H9 (cell line): ENCODE measurements around the gene RBFOX1. TPM values are rescaled to one million over a fixed set of nuclear protein-coding genes. Genes with fewer than 3 reads are reported as not detected.

Experiments used
- DNase-seq: peaks from one replicate; pipeline ENCODE4 v3.0.0-alpha.2; 2017
- H2AFZ ChIP-seq: one replicate; pipeline ENCODE4 v1.6.1; 2013; ENCODE audit warnings: mild to moderate bottlenecking, low read length, control low read depth, moderate library complexity
- H2AK5ac ChIP-seq: 2 replicates; pipeline ENCODE4 v1.6.1; 2013; ENCODE audit warnings: low read length, control low read depth, mixed read lengths; ENCODE audit not compliant: insufficient read length
- H2BK120ac ChIP-seq: one replicate; pipeline ENCODE4 v1.6.1; 2013; ENCODE audit warnings: low read depth, mild to moderate bottlenecking, low read length, control low read depth, inconsistent platforms; ENCODE audit not compliant: poor library complexity, severe bottlenecking
- H2BK12ac ChIP-seq: 2 replicates; pipeline ENCODE4 v1.6.1; 2013; ENCODE audit warnings: low read length, control low read depth, mixed read lengths, low read depth; ENCODE audit not compliant: insufficient read length
- H2BK15ac ChIP-seq: 2 replicates; pipeline ENCODE4 v1.6.1; 2013; ENCODE audit warnings: low read depth, low read length, control low read depth
- H2BK20ac ChIP-seq: one replicate; pipeline ENCODE4 v1.6.1; 2013; ENCODE audit warnings: low read depth, mild to moderate bottlenecking, low read length, control low read depth, inconsistent platforms; ENCODE audit not compliant: poor library complexity, severe bottlenecking
- H2BK5ac ChIP-seq: 2 replicates; pipeline ENCODE4 v1.6.1; 2013; ENCODE audit warnings: low read length, control low read depth, mixed read lengths; ENCODE audit not compliant: insufficient read length
- H3K14ac ChIP-seq: 2 replicates; pipeline ENCODE4 v1.6.1; 2013; ENCODE audit warnings: low read length, control low read depth; ENCODE audit not compliant: insufficient read depth
- H3K18ac ChIP-seq: 2 replicates; pipeline ENCODE4 v1.6.1; 2013; ENCODE audit warnings: low read depth, mild to moderate bottlenecking, mixed read lengths, low read length, control low read depth; ENCODE audit not compliant: insufficient read length
- H3K23ac ChIP-seq: 2 replicates; pipeline ENCODE4 v1.6.1; 2013; ENCODE audit warnings: low read length, control low read depth, mixed read lengths, low read depth; ENCODE audit not compliant: insufficient read length
- H3K23me2 ChIP-seq: 2 replicates; pipeline ENCODE4 v1.6.1; 2013; ENCODE audit warnings: low read depth, mild to moderate bottlenecking, mixed read lengths, low read length, control low read depth; ENCODE audit not compliant: insufficient read length, poor library complexity, severe bottlenecking
- H3K27ac ChIP-seq: 2 replicates; pipeline ENCODE4 v1.5.1; 2013; ENCODE audit warnings: low read length, control low read depth, mixed read lengths, low read depth; ENCODE audit not compliant: insufficient read length
- H3K27me3 ChIP-seq: 2 replicates; pipeline ENCODE4 v1.6.1; 2013; ENCODE audit warnings: low read length, control low read depth, inconsistent platforms; ENCODE audit not compliant: insufficient read depth
- H3K4ac ChIP-seq: 2 replicates; pipeline ENCODE4 v1.6.1; 2013; ENCODE audit warnings: low read depth, mild to moderate bottlenecking, control low read depth, inconsistent platforms, low read length, moderate library complexity
- H3K4me1 ChIP-seq: 2 replicates; pipeline ENCODE4 v1.6.1; 2013; ENCODE audit warnings: low read length, control low read depth, inconsistent platforms; ENCODE audit not compliant: insufficient read depth
- H3K4me2 ChIP-seq: 2 replicates; pipeline ENCODE4 v1.6.1; 2013; ENCODE audit warnings: low read length, control low read depth, mixed read lengths; ENCODE audit not compliant: insufficient read length, insufficient read depth
- H3K56ac ChIP-seq: 2 replicates; pipeline ENCODE4 v1.6.1; 2013; ENCODE audit warnings: low read depth, mild to moderate bottlenecking, mixed read lengths, low read length, control low read depth; ENCODE audit not compliant: insufficient read length
- H3K79me1 ChIP-seq: 2 replicates; pipeline ENCODE4 v1.6.1; 2013; ENCODE audit warnings: low read depth, mild to moderate bottlenecking, moderate library complexity, low read length, control low read depth, inconsistent platforms; ENCODE audit not compliant: insufficient read depth, poor library complexity, severe bottlenecking
- H3K79me2 ChIP-seq: 2 replicates; pipeline ENCODE4 v1.6.1; 2013; ENCODE audit warnings: low read length, control low read depth, inconsistent platforms; ENCODE audit not compliant: insufficient read depth
- H3K9ac ChIP-seq: 2 replicates; pipeline ENCODE4 v1.6.1; 2013; ENCODE audit warnings: low read length, control low read depth, mixed read lengths; ENCODE audit not compliant: insufficient read length; ENCODE audit errors: extremely low read depth
- H3K9me3 ChIP-seq: one replicate; pipeline ENCODE4 v1.6.1; 2013; ENCODE audit warnings: low read depth, low read length, inconsistent platforms; ENCODE audit not compliant: control insufficient read depth
- H3T11ph ChIP-seq: one replicate; pipeline ENCODE4 v1.6.1; 2013; ENCODE audit warnings: mild to moderate bottlenecking, low read length, control low read depth, inconsistent platforms
- H4K20me1 ChIP-seq: one replicate; pipeline ENCODE4 v1.6.1; 2013; ENCODE audit not compliant: control insufficient read depth, insufficient read length, insufficient read depth
- H4K5ac ChIP-seq: 2 replicates; pipeline ENCODE4 v1.6.1; 2013; ENCODE audit warnings: low read depth, mild to moderate bottlenecking, mixed read lengths, low read length, control low read depth; ENCODE audit not compliant: insufficient read length
- H4K8ac ChIP-seq: replicated peaks from 2 replicates; pipeline ENCODE4 v1.6.1; 2013; ENCODE audit warnings: low read length, control low read depth, mixed read lengths, low read depth; ENCODE audit not compliant: insufficient read length
- H4K91ac ChIP-seq: 2 replicates; pipeline ENCODE4 v1.6.1; 2013; ENCODE audit warnings: low read depth, mild to moderate bottlenecking, moderate library complexity, mixed read lengths, low read length, control low read depth; ENCODE audit not compliant: insufficient read length
- H3K27ac Mint-ChIP-seq, 3 experiments: 2 replicates in 2 of 3; 3 replicates in 1 of 3; pipeline ENCODE4 v1.8.0; 2020 to 2021; ENCODE audit warnings: mixed read lengths in 3 of 3, mild to moderate bottlenecking in 1 of 3, moderate library complexity in 1 of 3
- H3K27me3 Mint-ChIP-seq: 2 replicates; pipeline ENCODE4 v1.8.0; 2021; ENCODE audit warnings: low read depth, mild to moderate bottlenecking, moderate library complexity, mixed read lengths
- H3K36me3 Mint-ChIP-seq, 3 experiments: 2 replicates in 2 of 3; 3 replicates in 1 of 3; pipeline ENCODE4 v1.8.0; 2020 to 2021; ENCODE audit warnings: low read depth in 3 of 3, mixed read lengths in 3 of 3; ENCODE audit not compliant: insufficient read depth in 1 of 3
- H3K4me1 Mint-ChIP-seq, 2 experiments: 2 replicates each; pipeline ENCODE4 v1.8.0; 2020; ENCODE audit warnings: mixed read lengths in 2 of 2
- H3K4me3 Mint-ChIP-seq, 2 experiments: 2 replicates in 1 of 2; 3 replicates in 1 of 2; pipeline ENCODE4 v1.8.0; 2020 to 2021; ENCODE audit warnings: mild to moderate bottlenecking in 2 of 2, mixed read lengths in 2 of 2, moderate library complexity in 1 of 2
- H3K9me3 Mint-ChIP-seq, 2 experiments: 2 replicates in 1 of 2; 3 replicates in 1 of 2; pipeline ENCODE4 v1.8.0; 2020; ENCODE audit warnings: mild to moderate bottlenecking in 2 of 2, mixed read lengths in 2 of 2, moderate library complexity in 1 of 2
- CTCF ChIP-seq: fragments of 200-600 bp; sonication (generic); conservative IDR thresholded peaks from 3 replicates; pipeline ENCODE4 v1.8.0; 2021; ENCODE audit warnings: antibody characterized with exemption, mild to moderate bottlenecking
- WGBS: extraction: QIAGEN DNeasy Blood & Tissue Kit; methylation state at CpG from one replicate; pipeline ENCODE4 v1.1.7; 2013; ENCODE audit warnings: missing lambda C conversion rate, low lambda C conversion rate, mixed read lengths; ENCODE audit not compliant: insufficient read length; ENCODE audit errors: extremely low coverage; 5-methylcytosine and 5-hydroxymethylcytosine counted together
- total RNA-seq: library from RNA; stranded (reverse); gene quantifications from 2 replicates; pipeline ENCODE4 v1.2.1, GENCODE V29; 2021

Gene RBFOX1
- total RNA-seq, 1 experiment from 2014 or later = 2.0 TPM

GRCh38 chr16:7344830-7345780 is 12.5 kb downstream of the RBFOX1 start:
- Histone ChIP-seq H4K8ac (no peak overlapping the region), H4K20me1 (no peaks in the 10 kb centered on the region), H3K27me3 (no peaks in the 10 kb centered on the region), H2BK15ac (no peak overlapping the region), H2BK5ac (no peak overlapping the region), H3K23me2 (no peaks in the 10 kb centered on the region), H2BK20ac (no peak overlapping the region), H3K9ac (no peak overlapping the region), H3K4me2 (no peak overlapping the region), H3K9me3 (no peaks in the 10 kb centered on the region), H4K91ac (no peak overlapping the region), H3K27ac (no peak overlapping the region), H3K4me1 (no peaks in the 10 kb centered on the region), H2AK5ac (no peak overlapping the region), H2AFZ (no peak overlapping the region), H4K5ac (no peak overlapping the region), H3K23ac (no peak overlapping the region), H3K18ac (no peak overlapping the region), H2BK120ac (no peak overlapping the region), H2BK12ac (no peak overlapping the region), H3K79me2 (no peaks in the 10 kb centered on the region), H3K14ac (no peak overlapping the region), H3K4ac (no peak overlapping the region), H3K56ac (no peak overlapping the region), H3K79me1 (no peaks in the 10 kb centered on the region), H3T11ph (no peak overlapping the region)
- H3K4me3 Mint-ChIP-seq = no peak overlapping the region
- H3K27me3 Mint-ChIP-seq = no peaks in the 10 kb centered on the region; the same call in 1 of the 2 replicates
- no peak overlapping the region for H3K27ac Mint-ChIP-seq
- no peaks in the 10 kb centered on the region for H3K36me3 Mint-ChIP-seq
- no peaks in the 10 kb centered on the region; a peak in 1 of 5 replicates for H3K9me3 Mint-ChIP-seq
- no peak for DNase-seq
- WGBS = no CpG with 5 or more reads among the region's 23 CpGs
- peaks cover 0 to 5% of the 10 kb centered on the region in 2 experiments; a peak in 2 of 4 replicates for H3K4me1 Mint-ChIP-seq
- no peak for TF ChIP-seq CTCF
